ENCODE results near the gene TUBAL3. TPM values are rescaled to one million over a fixed set of nuclear protein-coding genes. Genes with fewer than 3 reads are reported as not detected.
A peak's percentile ranks its signal among the peaks of the same experiment; 100 is the strongest.

TUBAL3 gene
- total RNA-seq, 1 donor from 2014 or later: 0.19 TPM

GRCh38 chr10:5443429-5443828 is 38.8 kb upstream of the TUBAL3 start:
- H3K4me1 Mint-ChIP-seq (ENCODE audit: unreplicated experiment): peaks cover 26% of the 10 kb centered on the region
- no peak overlapping the region for H3K27ac Mint-ChIP-seq
- H3K36me3 Mint-ChIP-seq: no peaks in the 10 kb centered on the region
- no peaks in the 10 kb centered on the region for H3K27me3 Mint-ChIP-seq
- H3K9me3 Mint-ChIP-seq: no peaks in the 10 kb centered on the region
- DNase-seq (ENCODE audit: extremely low spot score, unreplicated experiment): no peak
- no peak for TF ChIP-seq CTCF (conservative IDR thresholded peaks at IDR 0.05)
- no peak overlapping the region for H3K4me3 Mint-ChIP-seq

GRCh38 chr10:5442990-5443370 is 38.4 kb upstream of the TUBAL3 start:
- H3K27me3 Mint-ChIP-seq: no peaks in the 10 kb centered on the region
- DNase-seq (ENCODE audit: extremely low spot score, unreplicated experiment): no peak
- H3K4me3 Mint-ChIP-seq: no peak overlapping the region
- H3K9me3 Mint-ChIP-seq: no peaks in the 10 kb centered on the region
- H3K36me3 Mint-ChIP-seq: no peaks in the 10 kb centered on the region
- H3K27ac Mint-ChIP-seq: no peak overlapping the region
- TF ChIP-seq CTCF (conservative IDR thresholded peaks at IDR 0.05): no peak
- peaks cover 24% of the 10 kb centered on the region for H3K4me1 Mint-ChIP-seq (ENCODE audit: unreplicated experiment)

- Mint-ChIP-seq H3K27ac (peak overlapping the region; percentile 57), H3K4me1 (ENCODE audit: unreplicated experiment) (peaks cover 19% of the 10 kb centered on the region), H3K36me3 (no peaks in the 10 kb centered on the region), H3K4me3 (no peak overlapping the region), H3K9me3 (no peaks in the 10 kb centered on the region), H3K27me3 (no peaks in the 10 kb centered on the region)
- no peak for DNase-seq (ENCODE audit: extremely low spot score, unreplicated experiment)
- TF ChIP-seq CTCF (conservative IDR thresholded peaks at IDR 0.05): peak; percentile 90
Measured at GRCh38 chr10:5442065-5442989, 37.7 kb upstream of the TUBAL3 start.

- no peaks in the 10 kb centered on the region for H3K9me3 Mint-ChIP-seq
- H3K4me3 Mint-ChIP-seq: no peak overlapping the region
- no peak for TF ChIP-seq CTCF (conservative IDR thresholded peaks at IDR 0.05)
- DNase-seq (ENCODE audit: extremely low spot score, unreplicated experiment): no peak
- H3K4me1 Mint-ChIP-seq (ENCODE audit: unreplicated experiment): peaks cover 14% of the 10 kb centered on the region
- no peaks in the 10 kb centered on the region for H3K36me3 Mint-ChIP-seq
- H3K27me3 Mint-ChIP-seq: no peaks in the 10 kb centered on the region
- H3K27ac Mint-ChIP-seq: no peak overlapping the region
Measured at GRCh38 chr10:5441106-5441505, 36.5 kb upstream of the TUBAL3 start.

GRCh38 chr10:5440206-5440605 is 35.6 kb upstream of the TUBAL3 start:
- H3K9me3 Mint-ChIP-seq: no peaks in the 10 kb centered on the region
- peaks cover 13% of the 10 kb centered on the region for H3K4me1 Mint-ChIP-seq (ENCODE audit: unreplicated experiment)
- TF ChIP-seq CTCF (conservative IDR thresholded peaks at IDR 0.05): no peak
- H3K27ac Mint-ChIP-seq: no peak overlapping the region
- H3K36me3 Mint-ChIP-seq: no peaks in the 10 kb centered on the region
- H3K4me3 Mint-ChIP-seq: no peak overlapping the region
- no peak for DNase-seq (ENCODE audit: extremely low spot score, unreplicated experiment)
- no peaks in the 10 kb centered on the region for H3K27me3 Mint-ChIP-seq

Measured in type B pancreatic cell (in vitro differentiated cells).